Breast epithelium (tissue), 3 donors: ENCODE data around the gene PPP1R18.

Experiments
- POLR2A ChIP-seq: fragments of 450-650 bp; IDR thresholded peaks from one replicate; pipeline ENCODE4 v1.6.1; 2016; ENCODE audit warnings: antibody characterized with exemption, mild to moderate bottlenecking, moderate library complexity
- TF ChIP-seq, protein P1 (sequence below), 3 donors: fragments of 450-650 bp; IDR thresholded peaks; one replicate each; pipeline ENCODE4 v1.5.1; 2016 to 2017; ENCODE audit warnings: antibody characterized with exemption in 3 of 3, mild to moderate bottlenecking in 3 of 3, moderate library complexity in 3 of 3

DNA sequence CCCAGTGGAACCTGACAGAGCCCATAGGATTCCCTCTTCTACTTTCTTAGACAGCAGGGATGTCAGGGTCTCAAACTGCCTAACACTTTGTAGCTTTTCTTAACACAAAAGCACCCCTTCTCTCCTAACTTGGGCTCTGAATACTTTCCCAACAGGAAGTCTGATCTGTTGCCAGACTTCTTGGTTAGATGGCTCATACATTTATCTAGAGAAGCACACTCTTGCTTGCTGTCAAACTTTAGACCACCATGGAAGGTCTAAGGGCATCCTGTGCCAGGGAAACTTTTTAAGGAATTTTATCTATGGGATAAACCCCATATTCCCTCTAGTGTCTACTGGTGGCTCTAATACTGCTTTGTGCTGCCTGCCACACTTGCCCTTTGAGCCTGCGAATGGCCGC, 42.8 kb downstream of the PPP1R18 start:
- TF ChIP-seq, protein P1, sequence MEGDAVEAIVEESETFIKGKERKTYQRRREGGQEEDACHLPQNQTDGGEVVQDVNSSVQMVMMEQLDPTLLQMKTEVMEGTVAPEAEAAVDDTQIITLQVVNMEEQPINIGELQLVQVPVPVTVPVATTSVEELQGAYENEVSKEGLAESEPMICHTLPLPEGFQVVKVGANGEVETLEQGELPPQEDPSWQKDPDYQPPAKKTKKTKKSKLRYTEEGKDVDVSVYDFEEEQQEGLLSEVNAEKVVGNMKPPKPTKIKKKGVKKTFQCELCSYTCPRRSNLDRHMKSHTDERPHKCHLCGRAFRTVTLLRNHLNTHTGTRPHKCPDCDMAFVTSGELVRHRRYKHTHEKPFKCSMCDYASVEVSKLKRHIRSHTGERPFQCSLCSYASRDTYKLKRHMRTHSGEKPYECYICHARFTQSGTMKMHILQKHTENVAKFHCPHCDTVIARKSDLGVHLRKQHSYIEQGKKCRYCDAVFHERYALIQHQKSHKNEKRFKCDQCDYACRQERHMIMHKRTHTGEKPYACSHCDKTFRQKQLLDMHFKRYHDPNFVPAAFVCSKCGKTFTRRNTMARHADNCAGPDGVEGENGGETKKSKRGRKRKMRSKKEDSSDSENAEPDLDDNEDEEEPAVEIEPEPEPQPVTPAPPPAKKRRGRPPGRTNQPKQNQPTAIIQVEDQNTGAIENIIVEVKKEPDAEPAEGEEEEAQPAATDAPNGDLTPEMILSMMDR (IDR thresholded peaks at IDR 0.05), result no peak
- no peak for TF ChIP-seq POLR2A
